ENCODE results near the gene ARPC1A. TPM values are rescaled to one million over a fixed set of nuclear protein-coding genes. Genes with fewer than 3 reads are reported as not detected.

The ARPC1A gene
- total RNA-seq, 1 donor from 2014 or later, result 143 TPM

DNA sequence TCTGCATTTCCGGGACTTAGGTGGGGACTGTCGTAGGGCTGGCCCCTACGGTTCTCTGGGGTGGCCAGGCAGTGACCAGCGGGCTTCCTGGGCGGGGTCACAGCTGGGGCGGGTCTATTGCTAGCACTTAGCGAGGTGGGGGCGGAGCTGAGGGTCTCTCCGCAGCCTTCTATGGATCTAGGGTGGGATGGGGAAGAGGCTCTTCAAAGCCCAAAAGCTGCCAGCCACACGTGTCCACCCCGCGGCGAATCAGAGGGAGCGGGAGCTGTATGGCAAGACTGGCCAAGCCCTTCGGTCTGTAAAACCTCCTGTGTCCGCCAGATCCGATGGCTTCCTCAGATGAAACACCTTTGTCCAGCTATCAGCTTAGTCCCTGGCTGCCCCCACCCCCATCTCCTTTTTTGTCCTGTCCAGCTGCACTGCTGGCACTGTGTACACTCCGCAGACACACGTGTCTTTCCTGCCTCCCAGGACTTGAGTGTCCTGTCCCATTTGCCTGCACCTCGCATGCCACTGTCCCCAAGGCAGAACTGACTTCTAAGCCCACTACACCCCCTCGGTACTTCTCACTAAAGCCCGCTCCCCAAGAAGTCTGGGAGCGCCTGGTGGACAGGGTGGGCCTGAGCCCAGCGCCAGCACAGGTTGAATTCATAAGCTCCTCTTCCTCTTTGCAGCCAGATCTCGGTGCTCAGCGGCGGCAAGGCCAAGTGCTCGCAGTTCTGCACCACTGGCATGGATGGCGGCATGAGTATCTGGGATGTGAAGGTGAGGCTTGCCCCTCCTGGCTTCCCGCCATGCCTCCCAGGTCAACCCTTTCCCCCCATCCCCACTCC lies 67.9 kb downstream of the ARPC1A start:
- no peak overlapping the region for H3K9ac ChIP-seq

DNA sequence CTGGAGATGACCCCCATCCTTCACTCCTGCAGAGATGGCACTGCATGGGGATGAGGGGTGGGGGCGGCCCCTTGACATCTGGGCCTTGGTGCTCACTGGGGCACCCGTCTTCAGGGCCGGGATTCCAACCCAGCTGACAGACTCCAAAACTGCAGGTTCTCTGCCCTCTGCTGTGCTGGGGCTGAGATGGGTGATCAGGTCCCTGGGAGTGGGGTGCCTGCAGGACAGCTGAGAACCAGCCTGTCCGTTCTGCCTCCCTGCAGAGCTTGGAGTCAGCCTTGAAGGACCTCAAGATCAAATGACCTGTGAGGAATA lies 68.4 kb downstream of the ARPC1A start:
- peaks cover 28% of the 10 kb centered on the region for H4K20me1 ChIP-seq (ENCODE audit: low read depth)
- peaks cover 16% of the 10 kb centered on the region for H3K36me3 Mint-ChIP-seq
- H3K27me3 Mint-ChIP-seq (ENCODE audit: insufficient read depth, low read depth), result peaks cover 8% of the 10 kb centered on the region

More for the DNA sequence above, 67.9 kb downstream of the ARPC1A start:
- Histone ChIP-seq H4K20me1 (ENCODE audit: low read depth) (peaks cover 24% of the 10 kb centered on the region), H3K27ac (peak overlapping the region; percentile 62), H3K36me3 (no peaks in the 10 kb centered on the region), H3K4me2 (peak overlapping the region; percentile 77), H3F3A (ENCODE audit: low read depth) (peaks cover 53% of the 10 kb centered on the region), H2AFZ (replicated peaks) (peak overlapping the region; percentile 53), H3K79me2 (ENCODE audit: low read depth) (no peaks in the 10 kb centered on the region), H3K4me1 (peaks cover 8% of the 10 kb centered on the region), H3K27me3 (no peaks in the 10 kb centered on the region), H3K4me3 (peak overlapping the region; percentile 62), H3K9me3 (ENCODE audit: low read depth) (no peaks in the 10 kb centered on the region)
- peak; percentile 95 for DNase-seq (ENCODE audit: low spot score)
- Mint-ChIP-seq H3K27me3 (ENCODE audit: insufficient read depth, low read depth) (peaks cover 6% of the 10 kb centered on the region), H3K9me3 (no peaks in the 10 kb centered on the region), H3K36me3 (peaks cover 12% of the 10 kb centered on the region), H3K27ac (peak overlapping the region; percentile 74), H3K4me1 (peaks cover 10% of the 10 kb centered on the region), H3K4me3 (peak overlapping the region; percentile 93)
- TF ChIP-seq, protein P1, sequence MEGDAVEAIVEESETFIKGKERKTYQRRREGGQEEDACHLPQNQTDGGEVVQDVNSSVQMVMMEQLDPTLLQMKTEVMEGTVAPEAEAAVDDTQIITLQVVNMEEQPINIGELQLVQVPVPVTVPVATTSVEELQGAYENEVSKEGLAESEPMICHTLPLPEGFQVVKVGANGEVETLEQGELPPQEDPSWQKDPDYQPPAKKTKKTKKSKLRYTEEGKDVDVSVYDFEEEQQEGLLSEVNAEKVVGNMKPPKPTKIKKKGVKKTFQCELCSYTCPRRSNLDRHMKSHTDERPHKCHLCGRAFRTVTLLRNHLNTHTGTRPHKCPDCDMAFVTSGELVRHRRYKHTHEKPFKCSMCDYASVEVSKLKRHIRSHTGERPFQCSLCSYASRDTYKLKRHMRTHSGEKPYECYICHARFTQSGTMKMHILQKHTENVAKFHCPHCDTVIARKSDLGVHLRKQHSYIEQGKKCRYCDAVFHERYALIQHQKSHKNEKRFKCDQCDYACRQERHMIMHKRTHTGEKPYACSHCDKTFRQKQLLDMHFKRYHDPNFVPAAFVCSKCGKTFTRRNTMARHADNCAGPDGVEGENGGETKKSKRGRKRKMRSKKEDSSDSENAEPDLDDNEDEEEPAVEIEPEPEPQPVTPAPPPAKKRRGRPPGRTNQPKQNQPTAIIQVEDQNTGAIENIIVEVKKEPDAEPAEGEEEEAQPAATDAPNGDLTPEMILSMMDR (IDR thresholded peaks at IDR 0.05), result no peak
- TF ChIP-seq EZH2 (IDR thresholded peaks at IDR 0.05) (no peak), EZH2phosphoT487 (IDR thresholded peaks at IDR 0.05) (no peak)

DNA sequence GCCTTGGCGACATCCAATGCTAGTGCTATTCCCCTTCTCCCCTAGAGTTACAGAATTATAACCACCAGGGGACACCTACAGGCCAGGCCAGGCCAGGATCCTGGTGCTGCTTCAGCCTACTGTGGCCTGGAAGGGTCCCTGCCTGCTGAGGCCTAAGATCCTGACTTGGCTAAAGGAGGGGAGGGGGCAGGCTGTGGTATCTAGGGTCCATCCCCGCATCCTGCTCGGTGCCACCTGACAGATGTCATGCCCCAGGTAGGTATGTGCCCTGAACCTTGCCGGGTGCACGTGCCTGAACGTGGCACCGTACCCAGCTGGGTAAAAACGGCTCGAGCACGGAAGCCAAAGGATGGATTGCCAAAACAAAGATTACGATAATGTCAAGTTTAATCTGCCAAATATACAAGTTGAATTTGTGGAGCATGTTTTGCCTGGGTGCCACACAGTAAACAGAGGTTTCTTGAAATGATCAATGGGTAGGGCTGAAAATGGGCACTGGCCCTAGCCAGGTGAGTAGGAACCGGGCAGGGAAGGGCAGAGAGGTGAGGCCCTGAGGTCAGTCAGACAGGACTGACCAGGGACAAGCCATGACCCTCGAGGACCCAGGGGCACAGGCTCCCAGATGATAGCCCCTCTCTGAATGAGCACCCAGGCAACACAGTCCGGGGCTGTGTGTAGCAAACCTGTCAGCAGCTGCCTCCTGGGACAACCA lies 70.1 kb downstream of the ARPC1A start:
- no peaks in the 10 kb centered on the region for H3K9me3 Mint-ChIP-seq
- no peak for DNase-seq (ENCODE audit: low spot score)
- Histone ChIP-seq H3K9me3 (ENCODE audit: low read depth) (no peaks in the 10 kb centered on the region), H3K4me1 (peaks cover 8% of the 10 kb centered on the region), H3K36me3 (no peaks in the 10 kb centered on the region), H2AFZ (replicated peaks) (no peak overlapping the region), H3K27me3 (no peaks in the 10 kb centered on the region), H3K27ac (no peak overlapping the region), H3K4me3 (no peak overlapping the region), H3K9ac (no peak overlapping the region), H4K20me1 (ENCODE audit: low read depth) (peaks cover 28% of the 10 kb centered on the region), H3K4me2 (no peak overlapping the region), H3F3A (ENCODE audit: low read depth) (peaks cover 53% of the 10 kb centered on the region), H3K79me2 (ENCODE audit: low read depth) (no peaks in the 10 kb centered on the region)
- H3K27me3 Mint-ChIP-seq (ENCODE audit: insufficient read depth, low read depth), result peaks cover 8% of the 10 kb centered on the region
- H3K4me3 Mint-ChIP-seq, result no peak overlapping the region
- TF ChIP-seq, protein P1 (IDR thresholded peaks at IDR 0.05), result no peak
- TF ChIP-seq EZH2 (IDR thresholded peaks at IDR 0.05) (no peak), EZH2phosphoT487 (IDR thresholded peaks at IDR 0.05) (no peak)
- peaks cover 10% of the 10 kb centered on the region for H3K4me1 Mint-ChIP-seq
- no peak overlapping the region for H3K27ac Mint-ChIP-seq
- peaks cover 16% of the 10 kb centered on the region for H3K36me3 Mint-ChIP-seq

More for the DNA sequence above, 68.4 kb downstream of the ARPC1A start:
- H3K4me2 ChIP-seq, result peak overlapping the region; percentile 77
- no peaks in the 10 kb centered on the region for H3K79me2 ChIP-seq (ENCODE audit: low read depth)
- no peak overlapping the region for H3K27ac ChIP-seq
- H3F3A ChIP-seq (ENCODE audit: low read depth), result peaks cover 53% of the 10 kb centered on the region
- no peaks in the 10 kb centered on the region for H3K36me3 ChIP-seq
- TF ChIP-seq EZH2 (IDR thresholded peaks at IDR 0.05) (no peak), EZH2phosphoT487 (IDR thresholded peaks at IDR 0.05) (no peak)
- TF ChIP-seq, protein P1 (IDR thresholded peaks at IDR 0.05), result no peak
- H3K9me3 ChIP-seq (ENCODE audit: low read depth), result no peaks in the 10 kb centered on the region
- Mint-ChIP-seq H3K27ac (no peak overlapping the region), H3K9me3 (no peaks in the 10 kb centered on the region), H3K4me3 (peak overlapping the region; percentile 30), H3K4me1 (peaks cover 10% of the 10 kb centered on the region)
- H3K4me3 ChIP-seq, result no peak overlapping the region
- peaks cover 8% of the 10 kb centered on the region for H3K4me1 ChIP-seq
- no peak overlapping the region for H3K9ac ChIP-seq
- H3K27me3 ChIP-seq, result no peaks in the 10 kb centered on the region
- no peak overlapping the region for H2AFZ ChIP-seq (replicated peaks)
- DNase-seq (ENCODE audit: low spot score), result no peak
